GM21737 (cell line): Measurements from ENCODE around the gene ATXN3.

Experiments
- ATAC-seq: cut with Tn5 transposase; IDR thresholded peaks from one replicate; pipeline ENCODE4 v1.9.1; 2021; ENCODE audit warnings: mild to moderate bottlenecking, moderate library complexity; ENCODE audit not compliant: unreplicated experiment

ATXN3 gene

DNA sequence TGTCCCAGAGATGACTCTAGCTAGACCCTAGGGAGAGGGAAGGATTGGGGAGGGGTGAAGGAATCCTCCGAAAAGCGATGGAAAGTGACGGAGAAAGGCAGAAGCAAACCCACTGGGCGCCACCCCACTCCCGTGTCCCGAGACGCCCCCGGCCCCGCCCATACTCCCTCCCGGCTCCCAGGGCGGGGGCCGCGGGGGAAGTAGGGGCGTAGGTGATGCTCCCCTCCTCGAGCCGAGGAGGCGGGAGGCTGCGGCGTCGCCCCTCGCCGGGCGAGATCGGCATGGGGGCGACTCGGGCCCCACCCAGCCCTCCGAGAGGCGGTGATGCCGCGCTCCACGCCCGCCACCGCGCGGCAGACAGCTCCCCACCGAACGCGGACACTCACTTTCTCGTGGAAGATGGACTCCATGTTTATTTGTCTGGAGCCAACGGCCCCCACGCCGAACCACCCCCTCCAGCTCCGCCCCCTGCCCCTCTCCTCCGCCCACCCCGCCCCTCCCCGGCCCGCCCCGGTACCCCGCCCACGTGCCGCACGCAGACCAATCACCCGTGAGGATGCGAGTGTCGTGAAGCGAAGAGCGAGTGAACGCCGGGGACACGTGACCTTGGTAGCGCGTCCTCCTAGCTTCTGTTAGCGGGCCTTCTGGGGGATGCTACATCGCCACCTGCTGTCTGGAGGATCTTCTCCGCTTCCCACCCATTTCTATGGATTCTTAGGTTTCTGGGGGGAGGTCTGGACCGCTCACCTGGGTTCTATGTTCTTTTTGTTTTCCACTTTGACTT is at the start of gene ATXN3:
Gene ATXN3 (minus strand): TSS at position 440 of the 784 bp plus-strand sequence. CDS start 30 bp downstream, at position 410.
- ATAC-seq: peak; percentile 89

DNA sequence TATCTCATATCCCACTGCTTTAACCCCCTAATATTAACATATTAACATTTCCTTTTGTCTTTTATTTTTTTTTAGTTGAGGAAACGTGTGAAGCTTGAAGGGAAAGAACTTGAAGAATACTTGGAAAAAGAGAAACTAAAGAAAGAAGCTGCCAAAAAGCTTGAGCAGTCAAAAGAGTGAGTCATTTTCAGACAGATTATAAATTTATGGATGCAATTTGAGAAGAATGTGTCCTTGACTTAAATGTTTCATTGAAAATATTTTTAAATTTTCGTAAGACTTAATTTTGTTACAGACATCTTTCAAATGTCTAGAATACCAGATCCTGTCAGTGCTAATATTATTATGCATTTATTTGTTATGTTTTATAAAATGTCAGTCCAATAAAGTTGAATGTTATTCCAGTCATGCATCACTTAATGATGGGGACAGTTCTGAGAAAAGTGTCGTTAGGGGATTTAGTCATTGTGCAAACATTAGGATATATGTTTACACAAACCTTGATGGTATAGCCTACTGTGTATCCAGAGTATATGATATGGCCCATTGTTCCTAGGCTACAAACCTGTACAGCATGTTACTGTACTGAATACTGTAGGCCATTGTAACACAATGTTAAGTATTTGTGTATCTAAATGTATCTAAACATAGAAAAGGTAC is 48.0 kb upstream of the ATXN3 start:
- ATAC-seq: no peak

DNA sequence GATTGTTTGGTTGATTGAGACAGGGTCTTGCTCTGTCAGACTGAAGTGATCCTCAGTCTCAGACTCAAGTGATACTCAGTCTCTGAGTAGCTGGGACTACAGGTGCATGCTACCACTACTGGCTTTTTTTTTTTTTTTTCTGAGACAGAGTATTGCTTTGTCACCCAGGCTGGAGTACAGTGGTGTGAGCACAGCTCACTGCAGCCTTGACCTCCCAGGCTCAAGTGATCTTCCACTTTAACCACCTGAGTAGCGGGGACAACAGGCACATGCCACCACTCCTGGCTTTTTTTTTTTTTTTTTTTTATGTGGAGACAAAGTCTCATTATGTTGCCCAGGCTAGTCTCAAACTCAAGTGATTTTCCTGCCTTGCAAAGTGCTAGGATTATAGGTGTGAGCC is 47.2 kb upstream of the ATXN3 start:
- ATAC-seq: no peak

DNA sequence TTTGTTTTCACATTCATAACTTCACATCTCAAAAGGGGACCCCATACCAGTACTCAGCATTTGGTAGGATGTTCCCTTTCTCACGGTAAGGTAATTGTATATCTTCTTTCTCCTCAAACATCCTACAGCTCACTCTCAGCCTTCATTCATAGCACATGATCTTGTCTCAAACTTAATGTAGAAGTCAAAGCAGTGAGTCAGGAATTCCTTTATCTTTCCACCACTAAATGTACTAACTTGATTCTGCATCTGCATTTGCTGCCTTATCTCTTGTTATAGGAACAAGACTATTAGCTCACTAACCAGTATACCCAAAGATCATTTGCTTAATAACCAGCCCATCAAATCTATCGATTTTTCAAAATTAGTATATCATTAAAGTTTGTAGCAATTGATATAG is 38.3 kb upstream of the ATXN3 start:
- no peak for ATAC-seq

DNA sequence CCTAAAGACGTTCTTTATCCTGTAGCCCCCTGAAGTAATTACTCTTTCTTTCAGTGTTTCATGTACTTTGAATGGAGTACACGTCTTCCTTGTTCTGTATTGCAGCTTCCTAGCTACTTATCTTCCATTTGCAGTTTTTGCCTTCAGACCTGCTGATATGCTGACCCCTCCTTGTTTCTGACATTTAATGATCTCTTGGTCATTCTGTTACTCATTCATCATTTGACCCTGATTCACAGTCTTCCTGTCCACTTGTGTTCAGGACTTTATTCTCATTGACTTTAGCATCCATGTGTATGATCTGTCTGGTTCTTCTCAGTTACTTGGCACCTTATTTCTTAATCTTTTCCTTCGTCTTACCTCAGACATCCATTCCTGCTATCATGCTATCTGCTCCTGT is 37.6 kb upstream of the ATXN3 start:
- no peak for ATAC-seq

DNA sequence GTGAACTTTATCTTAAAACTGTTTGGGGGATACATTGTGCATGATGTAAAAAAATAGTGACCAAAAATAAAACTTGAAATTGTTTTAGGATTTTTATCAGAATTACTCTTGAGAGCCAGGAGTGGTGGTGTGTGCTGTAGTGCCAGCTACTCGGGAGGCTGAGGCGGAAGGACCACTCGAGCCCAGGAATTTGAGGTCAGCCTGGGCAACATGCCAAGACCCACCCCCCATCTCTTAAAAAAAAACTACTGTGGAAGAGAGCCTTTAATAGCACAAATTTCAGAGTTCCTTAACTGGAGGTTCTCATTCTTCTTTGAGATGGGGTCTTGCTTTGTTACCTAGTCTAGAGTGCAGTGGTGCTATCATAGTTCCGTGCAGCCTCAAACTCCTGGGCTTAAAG is 36.9 kb upstream of the ATXN3 start:
- ATAC-seq: no peak

DNA sequence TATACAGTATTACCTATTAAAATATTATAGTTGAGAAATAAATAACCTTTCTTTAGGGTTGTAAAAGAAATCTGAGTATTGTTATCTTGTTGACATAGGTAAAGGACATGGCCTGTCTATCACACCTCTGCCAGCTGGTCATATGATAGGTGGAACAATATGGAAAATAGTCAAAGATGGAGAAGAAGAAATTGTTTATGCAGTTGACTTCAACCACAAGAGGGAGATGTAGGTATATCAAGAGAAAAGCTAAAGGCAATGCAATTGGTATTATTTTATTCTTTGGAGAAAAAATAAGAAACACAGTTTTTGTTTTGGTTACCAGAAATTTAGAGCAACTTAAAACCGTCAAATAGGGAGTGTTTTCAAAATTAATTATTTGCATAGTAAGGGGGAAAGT is 28.9 kb upstream of the ATXN3 start:
- ATAC-seq: no peak

DNA sequence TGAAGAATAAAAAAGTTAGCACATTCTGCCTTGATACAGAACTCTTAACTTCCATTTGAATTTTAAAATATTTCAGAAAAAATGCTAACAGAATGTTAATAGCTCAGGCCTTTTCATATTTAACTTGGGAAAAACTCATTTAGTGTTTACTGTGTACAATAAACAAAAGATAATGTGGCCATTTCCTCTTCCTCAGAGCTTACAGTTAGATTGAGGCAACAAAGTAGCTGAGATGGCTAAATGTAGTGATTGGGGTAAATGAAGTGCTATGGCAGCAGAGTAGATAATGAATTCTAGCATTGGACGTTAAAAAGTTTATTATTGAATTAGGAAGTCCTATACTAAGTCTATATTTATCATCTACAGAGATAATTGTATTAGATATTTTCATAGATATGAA is 28.1 kb upstream of the ATXN3 start:
- ATAC-seq: no peak

DNA sequence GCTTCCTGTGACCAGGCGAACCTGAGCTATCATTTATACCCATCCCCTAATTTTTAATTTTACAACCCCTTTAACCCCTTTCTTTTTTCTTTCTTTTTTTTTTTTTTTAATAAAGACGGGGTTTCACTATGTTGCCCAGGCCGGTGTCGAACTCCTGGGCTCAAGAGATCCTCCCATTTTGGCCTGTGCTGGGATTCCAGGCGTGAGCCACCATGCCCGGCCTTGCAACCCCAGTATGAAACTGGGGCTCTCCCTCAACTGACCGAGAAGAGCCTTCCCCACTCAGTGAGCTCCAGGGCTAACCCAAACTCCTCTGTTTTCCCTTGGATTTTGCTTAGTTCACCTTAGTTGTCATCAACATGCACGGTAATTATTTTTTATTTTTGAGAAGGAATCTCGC is 16.4 kb upstream of the ATXN3 start:
- ATAC-seq: no peak

DNA sequence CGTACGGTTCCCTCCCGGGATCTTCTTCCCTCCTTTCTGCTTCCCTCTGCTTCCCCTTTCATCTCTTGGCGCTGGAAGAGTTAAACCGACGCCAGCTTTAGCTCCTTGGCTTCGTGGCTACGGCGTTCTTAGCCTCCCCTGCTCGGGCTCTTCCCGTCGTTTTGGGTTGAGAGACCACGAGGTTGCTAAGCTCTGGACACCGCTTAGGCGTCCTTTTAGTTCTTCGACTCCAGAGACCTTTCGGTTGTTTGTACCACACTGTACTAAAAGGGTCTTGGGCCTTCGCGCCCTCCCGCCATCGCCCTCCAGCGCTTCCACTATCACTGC is 15.9 kb upstream of the ATXN3 start:
- peak; percentile 11 for ATAC-seq

DNA sequence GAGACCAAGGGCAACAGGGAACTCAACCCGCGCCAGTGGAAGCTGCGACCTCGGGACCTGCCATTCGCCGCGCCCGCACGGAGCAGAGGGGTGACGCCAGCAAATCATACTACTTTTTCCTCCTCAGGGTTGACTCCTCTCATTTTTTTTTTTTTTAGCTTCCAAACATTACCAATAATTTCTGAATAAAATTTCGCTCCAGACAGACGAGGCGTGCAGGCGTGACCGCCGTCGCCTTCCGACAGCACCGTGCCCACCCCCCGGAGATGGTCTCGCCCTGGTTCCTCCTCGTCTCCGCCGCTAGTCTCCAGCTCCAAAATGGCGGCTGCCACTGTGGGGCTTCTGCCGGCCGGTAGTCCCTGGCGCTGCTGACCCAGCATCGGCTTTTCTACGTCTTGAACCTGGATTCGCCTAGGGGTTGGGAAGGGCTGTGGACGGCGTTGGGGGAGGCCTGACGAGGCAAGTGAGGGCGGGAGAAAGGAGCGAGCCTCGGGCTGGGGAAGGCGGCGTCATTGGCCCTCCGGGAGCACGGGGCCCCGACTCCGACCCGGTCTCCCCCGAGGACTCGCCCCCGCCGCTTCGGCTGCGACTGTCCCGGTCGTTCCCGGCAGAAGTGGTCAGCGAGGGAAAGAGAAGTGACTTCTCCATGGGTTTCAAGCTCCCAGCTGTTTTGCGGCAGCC is 15.4 kb upstream of the ATXN3 start, which contains the start of the genes CPSF2 and NDUFB1:
Gene CPSF2 (plus strand): TSS at position 300 of the 681 bp plus-strand sequence. CDS start 9,016 bp downstream, outside the sequence.
Gene NDUFB1 (minus strand): TSS at position 37 of the 681 bp plus-strand sequence. CDS start 4,069 bp downstream, outside the sequence.
- ATAC-seq: peak; percentile 85

DNA sequence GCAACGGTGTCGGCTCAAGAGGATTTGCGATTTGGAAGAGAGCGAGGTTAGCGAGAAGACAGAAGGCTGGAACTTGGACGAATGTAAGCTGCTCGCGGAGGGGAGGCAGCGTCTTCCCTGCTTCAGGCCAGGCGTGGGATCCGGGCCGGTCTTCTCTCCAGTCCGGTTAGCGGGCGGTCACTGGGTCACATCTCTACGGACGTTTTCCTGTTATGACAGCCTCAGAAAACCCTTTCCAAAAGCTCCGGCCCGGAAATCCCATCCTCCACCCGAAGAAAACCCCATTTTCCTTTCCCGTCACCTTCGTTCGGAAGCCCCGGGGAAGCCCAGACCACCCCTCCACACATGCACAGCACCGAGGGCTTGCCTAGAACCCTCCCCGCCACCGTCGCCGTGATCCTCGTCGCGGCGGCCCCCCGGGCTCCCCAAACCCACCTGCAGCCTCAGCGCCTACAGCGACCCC is 14.9 kb upstream of the ATXN3 start:
- peak; percentile 10 for ATAC-seq

DNA sequence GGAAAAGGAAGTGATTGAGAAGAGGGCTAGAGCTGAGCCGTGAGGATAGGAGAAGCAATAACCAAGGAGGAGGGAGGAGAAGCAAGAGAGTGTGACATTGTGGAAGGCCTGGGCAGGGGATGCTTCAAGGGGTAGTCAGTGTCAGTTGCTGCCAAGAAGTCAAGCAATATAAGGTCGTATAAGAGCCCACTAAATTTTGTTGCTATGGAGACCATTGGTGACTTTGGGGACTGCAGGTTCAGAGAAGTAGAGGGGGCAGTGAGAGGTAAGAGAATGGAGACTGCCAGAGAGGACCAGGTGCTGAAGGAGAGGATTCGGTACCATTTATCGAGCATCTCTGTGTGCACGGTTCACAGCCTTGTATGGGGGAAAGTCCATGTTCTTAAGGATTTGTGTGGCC is 3.1 kb upstream of the ATXN3 start:
- ATAC-seq: no peak

DNA sequence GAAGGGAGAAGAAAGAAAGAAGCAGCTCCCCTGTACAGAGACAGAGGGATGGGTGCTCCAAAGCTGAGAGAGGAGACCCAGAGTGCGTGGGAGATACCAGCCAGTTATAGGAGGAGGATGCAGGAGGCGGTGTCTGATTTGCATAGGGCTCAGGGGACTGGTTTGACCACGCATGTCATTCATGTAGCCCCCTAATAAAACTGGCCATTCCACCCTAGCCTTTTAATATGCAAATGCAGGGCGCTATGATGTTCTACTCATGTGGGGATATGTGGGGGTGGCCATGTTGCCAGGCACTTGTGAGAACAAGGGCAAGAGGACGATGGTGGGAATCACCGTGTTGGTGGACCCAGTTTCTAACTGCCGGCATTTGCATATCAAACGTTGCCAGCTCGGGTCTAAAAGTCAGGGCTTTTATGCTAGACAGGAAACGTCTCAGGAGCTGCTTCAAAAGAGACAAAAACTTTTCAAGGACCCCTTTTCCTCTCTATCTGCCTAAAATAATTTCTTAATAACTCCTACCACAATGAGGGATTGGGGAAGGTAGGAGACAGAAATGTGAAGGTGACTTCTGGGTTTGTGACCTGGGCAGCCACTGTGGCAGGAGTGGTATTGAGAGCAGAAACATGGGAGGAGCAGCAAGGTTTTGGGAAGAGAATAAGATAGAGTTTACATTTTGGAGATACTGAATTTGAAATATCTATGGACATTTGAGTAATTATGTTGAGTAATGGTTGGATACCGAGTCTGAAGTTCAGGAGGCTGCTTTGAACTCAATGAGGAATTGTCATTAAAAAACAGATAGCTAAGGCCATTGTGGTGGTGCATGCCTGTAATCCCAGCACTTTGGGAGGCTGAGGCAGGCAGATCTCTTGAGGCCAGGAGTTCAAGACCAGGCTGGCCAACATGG is 2.2 kb upstream of the ATXN3 start:
- ATAC-seq: no peak

DNA sequence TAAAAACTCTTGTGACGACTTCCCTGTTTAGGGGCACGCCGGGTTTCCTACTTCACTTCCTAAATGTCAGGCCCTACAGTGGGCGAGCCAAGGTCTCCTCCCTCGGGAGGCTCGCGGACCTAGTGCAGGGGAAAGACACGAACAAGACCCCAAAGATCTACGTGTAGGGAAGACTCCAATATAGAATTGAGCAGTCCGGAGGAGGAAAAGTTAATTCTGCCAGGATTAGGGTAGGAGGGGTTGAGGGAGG is 564 bp downstream of the ATXN3 start:
- ATAC-seq: no peak

DNA sequence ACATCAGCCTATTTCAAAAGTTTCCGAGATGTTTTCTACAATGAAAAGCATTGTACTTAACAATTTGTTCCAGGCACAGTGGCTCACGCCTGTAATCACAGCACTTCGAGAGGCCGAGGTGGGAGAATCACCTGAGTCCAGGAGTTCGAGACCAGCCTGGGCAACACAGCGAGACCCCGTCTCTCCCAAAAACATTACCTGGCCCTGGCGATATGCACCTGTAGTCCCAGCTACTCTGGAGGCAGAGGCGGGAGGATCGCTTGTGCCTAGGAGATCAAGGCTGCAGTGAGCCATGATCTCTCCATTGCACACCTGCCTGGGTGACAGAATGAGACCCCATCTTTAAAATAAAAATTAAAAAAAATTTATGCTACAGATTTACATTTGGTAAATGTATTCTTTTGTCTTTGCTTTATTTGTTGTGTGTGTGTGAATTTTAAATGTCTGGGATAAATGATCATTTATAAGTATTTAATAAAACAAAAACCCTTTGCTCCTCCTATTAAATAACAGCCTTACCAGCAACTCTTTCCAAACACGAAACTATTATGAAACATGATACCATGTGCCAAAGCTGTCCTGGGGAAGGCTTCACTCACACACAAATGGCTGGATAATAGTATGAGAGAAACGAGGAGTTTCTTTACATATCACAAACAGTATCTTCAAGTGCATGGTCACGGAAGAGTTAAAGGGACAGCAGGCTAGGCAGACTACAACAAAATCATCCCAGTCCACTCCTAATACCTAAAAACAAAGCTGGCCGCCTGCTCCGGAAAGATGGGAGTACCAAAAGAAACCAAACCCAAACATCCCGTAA is 1.1 kb downstream of the ATXN3 start:
- ATAC-seq: no peak

DNA sequence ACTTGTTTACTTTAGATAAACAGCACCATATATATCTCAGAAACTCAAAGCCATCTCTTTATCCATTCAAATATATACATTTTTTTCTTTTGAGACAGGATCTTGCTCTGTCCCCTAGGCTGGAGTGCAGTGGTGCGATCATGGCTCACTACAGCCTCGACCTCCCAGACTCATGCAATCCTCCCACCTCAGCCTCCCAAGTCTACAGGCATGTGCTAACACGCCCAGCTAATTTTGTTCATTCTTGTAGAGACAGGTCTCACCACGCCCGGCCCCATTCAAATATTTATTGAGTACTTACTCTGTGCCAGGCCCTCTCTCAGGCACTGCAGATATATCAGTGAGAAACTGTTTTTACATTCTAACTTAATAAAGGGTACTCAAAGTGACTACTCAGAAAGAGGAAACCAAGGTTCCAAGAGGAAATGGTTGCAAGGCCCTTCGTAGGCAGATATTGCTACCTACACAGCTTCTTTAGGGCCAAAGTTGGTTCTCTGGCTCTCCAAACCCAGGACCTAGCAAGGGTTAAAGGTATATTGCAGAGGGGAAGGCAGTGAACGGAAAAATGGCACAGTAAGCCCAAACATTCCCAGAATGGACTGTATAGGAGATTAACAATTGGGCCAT is 2.9 kb downstream of the ATXN3 start:
- no peak for ATAC-seq

DNA sequence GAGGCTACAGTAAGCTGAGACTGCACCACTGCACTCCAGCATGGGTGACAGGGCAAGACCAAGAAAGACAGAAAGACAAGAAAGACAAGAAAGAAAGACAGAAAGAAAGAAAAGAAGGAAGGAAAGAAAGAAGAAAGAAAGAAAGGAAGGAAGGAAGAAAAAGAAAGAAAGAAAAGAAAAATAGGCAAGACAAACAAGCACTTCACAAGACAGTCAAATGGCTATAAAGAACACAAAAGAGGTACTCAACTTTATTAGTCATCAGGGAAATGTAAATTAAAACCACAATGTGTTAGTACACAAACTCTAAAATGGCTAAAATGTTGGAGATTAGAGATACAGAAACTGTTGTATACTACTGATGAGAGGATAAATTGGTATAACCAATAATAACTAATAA is 6.6 kb downstream of the ATXN3 start:
- ATAC-seq: no peak

DNA sequence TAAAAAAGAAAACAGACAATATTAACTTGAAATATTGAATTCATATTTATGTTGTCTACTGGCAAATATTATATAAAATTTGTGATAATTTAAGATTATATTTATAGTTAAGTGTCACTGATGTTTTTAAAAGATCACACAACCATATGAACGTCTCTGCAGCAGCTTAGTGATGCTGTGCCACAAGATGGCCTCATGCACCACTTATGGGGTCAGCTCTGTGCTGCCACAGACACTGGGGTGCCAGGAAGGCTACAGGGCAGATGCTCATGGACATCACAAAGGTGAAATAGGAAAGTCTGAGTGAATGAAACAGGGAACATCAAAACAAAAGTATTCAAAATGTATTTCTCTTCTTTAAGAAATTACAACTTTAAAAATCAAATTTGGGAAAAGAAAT is 13.1 kb downstream of the ATXN3 start:
- no peak for ATAC-seq

DNA sequence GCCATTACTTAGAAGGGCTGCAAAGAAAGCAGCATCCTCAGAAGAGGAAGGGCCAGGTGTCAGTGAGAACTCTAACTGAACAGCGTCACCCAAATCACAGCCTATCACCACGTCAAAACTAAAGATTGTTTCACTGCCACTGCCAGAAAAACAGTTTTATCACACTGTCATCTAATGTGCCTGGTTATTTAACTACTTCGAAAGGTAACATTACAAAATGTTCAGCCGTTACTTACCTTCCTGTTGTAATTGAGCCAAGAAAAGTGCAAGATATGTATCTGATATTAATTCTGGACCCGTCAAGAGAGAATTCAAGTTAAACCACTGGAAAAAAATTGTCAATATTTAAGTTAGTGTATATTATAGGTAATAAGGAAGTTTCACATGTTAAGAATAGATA is 17.9 kb downstream of the ATXN3 start:
- no peak for ATAC-seq
